H1 (cell line): ENCODE data around the gene MARCHF3. TPM values are rescaled to one million over a fixed set of nuclear protein-coding genes. Genes with fewer than 3 reads are reported as not detected.

Experiments used
- CTCF ChIA-PET: fragments of 300-600 bp; sonication (Branson Sonifier 250); formaldehyde crosslinking; loops from one replicate; lab custom pipeline; 2021; ENCODE audit not compliant: partially characterized antibody; lab: Charles Lee
- POLR2A ChIA-PET: fragments of 300-600 bp; sonication (Branson Sonifier 250); formaldehyde crosslinking; loops from one replicate; lab custom pipeline; 2021; ENCODE audit warnings: inconsistent platforms; ENCODE audit not compliant: partially characterized antibody; lab: Charles Lee
- DNase-seq, 2 experiments: peaks; one replicate each; pipeline versions ENCODE4 v3.0.0 to v3.0.0-alpha.2; 2010 to 2022; ENCODE audit warnings: low spot score in 2 of 2, low read depth in 1 of 2, mixed read lengths in 1 of 2
- FAIRE-seq: peaks from 2 replicates; lab custom pipeline; 2011; peaks lifted over from hg19 to GRCh38; lab: Jason Lieb, UNC
- H2AFZ ChIP-seq: 2 replicates; pipeline ENCODE4 v1.8.1; 2012; ENCODE audit warnings: low read length, inconsistent platforms
- H2AK5ac ChIP-seq: 2 replicates; pipeline ENCODE4 v1.6.1; 2013; ENCODE audit warnings: low read depth, low read length
- H2BK120ac ChIP-seq: replicated peaks from 2 replicates; pipeline ENCODE3; 2013; ENCODE audit warnings: low read depth, low read length, inconsistent platforms
- H2BK12ac ChIP-seq: 2 replicates; pipeline ENCODE4 v1.6.1; 2013; ENCODE audit warnings: low read depth, low read length
- H2BK15ac ChIP-seq: 2 replicates; pipeline ENCODE4 v1.6.1; 2013; ENCODE audit warnings: low read length
- H2BK20ac ChIP-seq: 2 replicates; pipeline ENCODE4 v1.6.1; 2013; ENCODE audit warnings: low read length
- H2BK5ac ChIP-seq: 2 replicates; pipeline ENCODE4 v1.6.1; 2013; ENCODE audit warnings: low read depth, low read length
- H3K14ac ChIP-seq: 2 replicates; pipeline ENCODE4 v1.6.1; 2013; ENCODE audit warnings: inconsistent platforms; ENCODE audit not compliant: insufficient read length
- H3K18ac ChIP-seq: 2 replicates; pipeline ENCODE4 v1.6.1; 2013; ENCODE audit warnings: low read length; ENCODE audit errors: extremely low read depth
- H3K23ac ChIP-seq: 2 replicates; pipeline ENCODE4 v1.6.1; 2013; ENCODE audit warnings: inconsistent platforms; ENCODE audit not compliant: insufficient read length
- H3K23me2 ChIP-seq: 2 replicates; pipeline ENCODE4 v1.6.1; 2013; ENCODE audit warnings: low read depth, low read length
- H3K27ac ChIP-seq: 2 replicates; pipeline ENCODE4 v1.6.1; 2011; ENCODE audit warnings: low read depth, low read length, inconsistent platforms
- H3K27me3 ChIP-seq, 4 experiments: replicated peaks in 1 of 4; 1 replicate in 1 of 4; 2 replicates in 3 of 4; pipeline versions ENCODE4 v1.6.1 to v1.8.1; 2011 to 2013; ENCODE audit warnings: low read length in 3 of 4, mild to moderate bottlenecking in 3 of 4, inconsistent platforms in 2 of 4, mixed read lengths in 2 of 4, moderate library complexity in 1 of 4; ENCODE audit not compliant: control insufficient read depth in 3 of 4, insufficient read depth in 3 of 4; ENCODE audit errors: extremely low read depth in 1 of 4
- H3K36me3 ChIP-seq, 4 experiments: 2 replicates each; pipeline versions ENCODE4 v1.6.1 to v1.8.1; 2011 to 2013; ENCODE audit warnings: mild to moderate bottlenecking in 4 of 4, low read length in 3 of 4, moderate library complexity in 2 of 4, control low read depth in 1 of 4, inconsistent platforms in 1 of 4; ENCODE audit not compliant: insufficient read depth in 4 of 4, control insufficient read depth in 2 of 4
- H3K4ac ChIP-seq: replicated peaks from 2 replicates; pipeline ENCODE3; 2013; ENCODE audit warnings: low read length, low read depth, mixed read lengths, inconsistent platforms; ENCODE audit not compliant: insufficient read length
- H3K4me1 ChIP-seq, 4 experiments: replicated peaks in 1 of 4; 1 replicate in 1 of 4; 2 replicates in 3 of 4; pipeline versions ENCODE4 v1.6.1 to v1.8.1; 2011 to 2013; ENCODE audit warnings: low read length in 3 of 4, inconsistent platforms in 2 of 4, mixed read lengths in 1 of 4; ENCODE audit not compliant: insufficient read depth in 4 of 4, control insufficient read depth in 3 of 4
- H3K4me2 ChIP-seq, 2 experiments: 2 replicates each; pipeline versions ENCODE4 v1.6.1 to v1.8.1; 2011 to 2013; ENCODE audit warnings: low read depth in 2 of 2, low read length in 2 of 2, control low read depth in 1 of 2, inconsistent platforms in 1 of 2, mild to moderate bottlenecking in 1 of 2; ENCODE audit not compliant: insufficient read depth in 1 of 2
- H3K4me3 ChIP-seq, 4 experiments: fragments of 200-600, 300-600 bp in 1 of 4; sonication (generic), shearing (Covaris generic), sonication (Bioruptor Twin) in 1 of 4; 2 replicates each; pipeline versions ENCODE4 v1.5.1 to v1.8.1; 2011 to 2016; ENCODE audit warnings: low read length in 4 of 4, low read depth in 3 of 4, control low read depth in 2 of 4, inconsistent platforms in 2 of 4, mild to moderate bottlenecking in 2 of 4, mixed read lengths in 1 of 4, moderate library complexity in 1 of 4; ENCODE audit not compliant: insufficient read depth in 2 of 4; ENCODE audit errors: extremely low read depth in 1 of 4
- H3K56ac ChIP-seq: replicated peaks from 2 replicates; pipeline ENCODE3; 2013; ENCODE audit warnings: low read depth, mild to moderate bottlenecking, mixed read lengths, low read length, inconsistent platforms; ENCODE audit not compliant: insufficient read length
- H3K79me1 ChIP-seq: 2 replicates; pipeline ENCODE4 v1.6.1; 2013; ENCODE audit warnings: low read depth, low read length, control low read depth
- H3K79me2 ChIP-seq, 2 experiments: 2 replicates each; pipeline versions ENCODE4 v1.6.1 to v1.8.1; 2012 to 2013; ENCODE audit warnings: low read length in 2 of 2, mild to moderate bottlenecking in 2 of 2, inconsistent platforms in 1 of 2; ENCODE audit not compliant: insufficient read depth in 2 of 2, control insufficient read depth in 1 of 2
- H3K9ac ChIP-seq, 4 experiments: replicated peaks in 1 of 4; 1 replicate in 1 of 4; 2 replicates in 3 of 4; pipeline versions ENCODE4 v1.6.1 to v1.8.1; 2011 to 2013; ENCODE audit warnings: low read depth in 3 of 4, low read length in 3 of 4, control low read depth in 2 of 4, mild to moderate bottlenecking in 2 of 4, moderate library complexity in 2 of 4, inconsistent platforms in 1 of 4; ENCODE audit errors: extremely low read depth in 1 of 4
- H3K9me3 ChIP-seq, 2 experiments: 2 replicates each; pipeline versions ENCODE4 v1.6.1 to v1.8.1; 2012 to 2013; ENCODE audit warnings: mild to moderate bottlenecking in 2 of 2, moderate library complexity in 2 of 2, control low read depth in 1 of 2, inconsistent platforms in 1 of 2, low read depth in 1 of 2, low read length in 1 of 2, mixed read lengths in 1 of 2; ENCODE audit not compliant: insufficient read depth in 2 of 2
- H4K20me1 ChIP-seq, 2 experiments: replicated peaks in 1 of 2; 2 replicates each; pipeline versions ENCODE3 to v1.8.1; 2011 to 2013; ENCODE audit warnings: inconsistent platforms in 2 of 2, low read length in 2 of 2, mild to moderate bottlenecking in 1 of 2; ENCODE audit not compliant: insufficient read depth in 2 of 2, control insufficient read depth in 1 of 2
- H4K5ac ChIP-seq: 2 replicates; pipeline ENCODE4 v1.6.1; 2013; ENCODE audit warnings: low read length, low read depth, mixed read lengths, inconsistent platforms; ENCODE audit not compliant: insufficient read length
- H4K8ac ChIP-seq: 2 replicates; pipeline ENCODE4 v1.8.0; 2013; ENCODE audit warnings: mild to moderate bottlenecking, moderate library complexity, low read length, inconsistent platforms; ENCODE audit not compliant: insufficient read depth; ENCODE audit errors: extremely low read depth
- H4K91ac ChIP-seq: replicated peaks from 2 replicates; pipeline ENCODE3; 2013; ENCODE audit warnings: low read length, mixed read lengths, inconsistent platforms; ENCODE audit not compliant: insufficient read length
- CTCF ChIP-seq, 3 experiments: IDR thresholded peaks; 1 replicate in 2 of 3; 2 replicates in 1 of 3; pipeline versions ENCODE4 v1.5.1 to v1.6.1; 2011; ENCODE audit warnings: low read length in 3 of 3, mild to moderate bottlenecking in 3 of 3, inconsistent platforms in 2 of 3, low read depth in 1 of 3, moderate library complexity in 1 of 3; ENCODE audit not compliant: insufficient read depth in 1 of 3; ENCODE audit errors: control extremely low read depth in 1 of 3
- RAD21 ChIP-seq, 2 experiments: IDR thresholded peaks in 1 of 2; conservative IDR thresholded peaks in 1 of 2; 2 replicates each; pipeline ENCODE4 v1.6.1; 2011; ENCODE audit warnings: low read depth in 2 of 2, low read length in 2 of 2, improper control_type of control experiment in 1 of 2, inconsistent platforms in 1 of 2, mild to moderate bottlenecking in 1 of 2, moderate library complexity in 1 of 2
- SIN3A ChIP-seq, 2 experiments: IDR thresholded peaks in 1 of 2; conservative IDR thresholded peaks in 1 of 2; 2 replicates each; pipeline ENCODE4 v1.6.1; 2011 to 2012; ENCODE audit warnings: low read length in 2 of 2, improper control_type of control experiment in 1 of 2, low read depth in 1 of 2, mild to moderate bottlenecking in 1 of 2
- polyA plus RNA-seq, 7 experiments: library from polyadenylated mRNA; depleted of rRNA in 3 of 7; stranded (reverse) in 5 of 7; unstranded in 2 of 7; fragments of >200 nt in 5 of 7; fragments of 200-250 nt in 2 of 7; gene quantifications; 1 replicate in 5 of 7; 2 replicates in 1 of 7; 4 replicates in 1 of 7; pipeline versions ENCODE4 v1.2.1 to v1.2.3, GENCODE V29; 2011 to 2013; ENCODE audit warnings: missing spikeins in 2 of 7, mixed read lengths in 2 of 7
- total RNA-seq: library from RNA; stranded (reverse); fragmentation: NEBNext Ultra II Directional; extraction: Animal tissue kit (Norgen Biotek cat#: 25700); gene quantifications from 2 replicates; pipeline ENCODE4 v1.2.1, GENCODE V29; 2021

MARCHF3 gene
- total and polyA plus RNA-seq, 2 of the 8 experiments (the other 6 are each of a cell fraction or from before 2014, with no cell fraction given) = 12.0 to 16.9 TPM

GRCh38 chr5:126846344-126846743, 184.0 kb downstream of the MARCHF3 start:
- H3K23me2 ChIP-seq = no peaks in the 10 kb centered on the region
- no peak overlapping the region for H3K9ac ChIP-seq
- TF ChIP-seq CTCF (IDR thresholded peaks at IDR 0.05; ENCODE audit: control extremely low read depth in 1 of 3, insufficient read depth in 1 of 3, low read depth in 1 of 3, low read length in 3 of 3) = peak in 2 of 3 experiments; percentile 10 to 22; a peak in 1 of 4 replicates
- no peak for TF ChIP-seq SIN3A (conservative IDR thresholded peaks at IDR 0.05 in 1 of 2, IDR thresholded peaks at IDR 0.05 in 1 of 2; ENCODE audit: low read depth in 1 of 2, low read length in 2 of 2)
- peak; percentile 55 to 65 for TF ChIP-seq RAD21 (IDR thresholded peaks at IDR 0.05 in 1 of 2, conservative IDR thresholded peaks at IDR 0.05 in 1 of 2; ENCODE audit: low read depth in 2 of 2, low read length in 2 of 2)
- H3K36me3 ChIP-seq = no peaks in the 10 kb centered on the region; a peak in 2 of 8 replicates
- no peak overlapping the region for H3K23ac ChIP-seq
- H4K91ac ChIP-seq = peak overlapping the region; percentile 54
- peak overlapping the region; percentile 19 for H4K5ac ChIP-seq
- CTCF ChIA-PET = interaction anchor here (0.8 to 1.3 kb wide), 2 partner anchors 68 to 467 kb away, joined by 3 to 5 read pairs; no protein-coding TSS in a partner anchor
- peaks cover 0 to 23% of the 10 kb centered on the region in 2 experiments; a peak in 3 of 4 replicates for H3K79me2 ChIP-seq
- no peak overlapping the region for H2AFZ ChIP-seq
- peak overlapping the region in 1 of 4 experiments; percentile 57; a peak in 1 of 8 replicates for H3K4me3 ChIP-seq
- no peak overlapping the region for H3K18ac ChIP-seq
- no peaks in the 10 kb centered on the region for H3K9me3 ChIP-seq
- peak overlapping the region; percentile 79; the same call in 1 of the 2 replicates for H2BK5ac ChIP-seq
- H3K4me2 ChIP-seq = peak overlapping the region; percentile 79; a peak in 2 of 4 replicates
- H3K27me3 ChIP-seq = no peaks in the 10 kb centered on the region
- H3K14ac ChIP-seq = no peak overlapping the region
- no peaks in the 10 kb centered on the region for H3K79me1 ChIP-seq
- peak overlapping the region; percentile 24; the same call in 1 of the 2 replicates for H2BK20ac ChIP-seq
- FAIRE-seq (no peak), DNase-seq (no peak)
- H3K4me1 ChIP-seq = peaks cover 2 to 19% (median 16%) of the 10 kb centered on the region in 4 experiments
- no peak overlapping the region for H2AK5ac ChIP-seq
- no peak overlapping the region for H3K56ac ChIP-seq
- no peaks in the 10 kb centered on the region for H4K20me1 ChIP-seq
- no peak overlapping the region for H3K4ac ChIP-seq
- H2BK12ac ChIP-seq = 0 out of 2 replicates have a peak overlapping the region, but pooled peaks have one; percentile 51
- H2BK120ac ChIP-seq = no peak overlapping the region
- H2BK15ac ChIP-seq = no peak overlapping the region
- POLR2A ChIA-PET = no interaction called here
- no peak overlapping the region for H4K8ac ChIP-seq
- H3K27ac ChIP-seq = 0 out of 2 replicates have a peak overlapping the region, but pooled peaks have one; percentile 59
